K562 (cell line): ENCODE data around the gene RBM19. TPM values are rescaled to one million over a fixed set of nuclear protein-coding genes. Genes with fewer than 3 reads are reported as not detected.

ENCODE experiments used
- ATAC-seq: fragments of 200-7000 bp; cut with Tn5 transposase; 3 replicates; pipeline ENCODE4 v1.9.1; 2020; ENCODE audit warnings: moderate library complexity
- BruUV-seq: library from RNA; stranded (reverse); fragments of 400-500 nt; replicated peaks from 2 replicates; lab custom pipeline; 2021; lab: Mats Ljungman, UMichigan
- CTCF ChIA-PET: fragments of 300-600 bp; formaldehyde crosslinking; extraction: SDS; loops from one replicate; lab custom pipeline; 2021; ENCODE audit warnings: low intra/inter-chr PET ratio; lab: Yijun Ruan, JAX
- POLR2A ChIA-PET: fragments of 300-600, 350-650 bp; sonication (Branson Sonifier 250); formaldehyde crosslinking; extraction: SDS; loops from one replicate; lab custom pipeline; 2021; ENCODE audit warnings: antibody characterized with exemption, inconsistent platforms; lab: Yijun Ruan, JAX
- DNase-seq, 4 experiments: peaks; one replicate each; pipeline versions ENCODE4 v3.0.0 to v3.0.0-alpha.2; 2011 to 2018; ENCODE audit warnings: low spot score in 3 of 4, mixed read lengths in 3 of 4; ENCODE audit errors: extremely low read depth in 1 of 4
- FAIRE-seq: peaks from 2 replicates; lab custom pipeline; 2011; peaks lifted over from hg19 to GRCh38; lab: Jason Lieb, UNC
- H2AFZ ChIP-seq: 2 replicates; pipeline ENCODE4 v1.6.0; 2011; ENCODE audit warnings: low read depth, low read length, control low read depth, inconsistent platforms
- H3K27ac ChIP-seq: fragments of 200-600 bp; 3 replicates; pipeline ENCODE4 v1.8.0; 2011; ENCODE audit warnings: low read depth, mild to moderate bottlenecking, control low read depth, inconsistent platforms, low read length, moderate library complexity, mixed read lengths; ENCODE audit errors: extremely low read depth
- H3K27me3 ChIP-seq, 2 experiments: fragments of 300-600 bp in 1 of 2; 2 replicates in 1 of 2; 3 replicates in 1 of 2; pipeline versions ENCODE4 v1.6.0 to v1.8.0; 2011; ENCODE audit warnings: inconsistent platforms in 2 of 2, low read length in 2 of 2, mild to moderate bottlenecking in 1 of 2, mixed read lengths in 1 of 2, moderate library complexity in 1 of 2; ENCODE audit not compliant: control insufficient read depth in 2 of 2, insufficient read depth in 2 of 2
- H3K36me3 ChIP-seq: fragments of 300-600 bp; 3 replicates; pipeline ENCODE4 v1.8.0; 2011; ENCODE audit warnings: mild to moderate bottlenecking, low read length, inconsistent platforms; ENCODE audit not compliant: control insufficient read depth, insufficient read depth
- H3K4me1 ChIP-seq, 2 experiments: fragments of 200-600 bp in 1 of 2; replicated peaks in 1 of 2; 2 replicates in 1 of 2; 3 replicates in 1 of 2; pipeline versions ENCODE4 v1.5.1 to v1.8.0; 2011; ENCODE audit warnings: inconsistent platforms in 2 of 2, low read length in 2 of 2, mild to moderate bottlenecking in 1 of 2, mixed read lengths in 1 of 2, moderate library complexity in 1 of 2; ENCODE audit not compliant: control insufficient read depth in 2 of 2, insufficient read depth in 2 of 2
- H3K4me2 ChIP-seq: 2 replicates; pipeline ENCODE4 v1.6.1; 2011; ENCODE audit warnings: low read length, control low read depth, inconsistent platforms, mixed read lengths; ENCODE audit not compliant: insufficient read depth
- H3K4me3 ChIP-seq: fragments of 200-600 bp; sonication (generic), shearing (Covaris generic); 2 replicates; pipeline ENCODE4 v1.5.1; 2016; ENCODE audit warnings: control low read depth, inconsistent platforms
- H3K79me2 ChIP-seq: fragments of 200-600 bp; 3 replicates; pipeline ENCODE4 v1.8.0; 2011; ENCODE audit warnings: low read length, inconsistent platforms; ENCODE audit not compliant: control insufficient read depth, insufficient read depth
- H3K9ac ChIP-seq, 2 experiments: 2 replicates each; pipeline versions ENCODE4 v1.6.0 to v1.6.1; 2011; ENCODE audit warnings: low read depth in 2 of 2, low read length in 2 of 2, control low read depth in 1 of 2, inconsistent platforms in 1 of 2, mild to moderate bottlenecking in 1 of 2, mixed read lengths in 1 of 2; ENCODE audit not compliant: insufficient read depth in 1 of 2
- H3K9me1 ChIP-seq: one replicate; pipeline ENCODE4 v1.6.0; 2011; ENCODE audit warnings: inconsistent platforms, mild to moderate bottlenecking, low read length, moderate library complexity; ENCODE audit not compliant: control insufficient read depth, insufficient read depth
- H3K9me3 ChIP-seq: replicated peaks from 2 replicates; pipeline ENCODE4 v1.5.1; 2011; ENCODE audit warnings: low read depth, low read length, inconsistent platforms; ENCODE audit not compliant: control insufficient read depth, insufficient read depth
- H4K20me1 ChIP-seq: replicated peaks from 2 replicates; pipeline ENCODE4 v1.6.1; 2011; ENCODE audit warnings: low read length, inconsistent platforms, mixed read lengths; ENCODE audit not compliant: control insufficient read depth, insufficient read depth
- BDP1 ChIP-seq: IDR thresholded peaks from 3 replicates; pipeline ENCODE4 v1.6.1; 2011; ENCODE audit not compliant: insufficient read length, insufficient read depth
- CGGBP1 ChIP-seq: fragments of 250-450 bp; sonication (Bioruptor Pico); IDR thresholded peaks from 2 replicates; pipeline ENCODE4 v1.9.0; 2021; ENCODE audit warnings: mild to moderate bottlenecking
- CTCF ChIP-seq, 3 experiments: IDR thresholded peaks in 2 of 3; conservative IDR thresholded peaks in 1 of 3; 2 replicates each; pipeline ENCODE4 v1.5.1; 2011 to 2012; ENCODE audit warnings: low read length in 3 of 3, mild to moderate bottlenecking in 3 of 3, control low read depth in 2 of 3, improper control_type of control experiment in 1 of 3, inconsistent platforms in 1 of 3, low read depth in 1 of 3, mixed read lengths in 1 of 3, moderate library complexity in 1 of 3; ENCODE audit not compliant: insufficient read depth in 2 of 3
- DMBX1 ChIP-seq: fragments of 250-450 bp; sonication (Bioruptor Pico); IDR thresholded peaks from 2 replicates; pipeline ENCODE4 v1.8.0; 2022; ENCODE audit warnings: inconsistent platforms, mild to moderate bottlenecking, moderate library complexity, borderline replicate concordance
- E2F3 ChIP-seq: fragments of 250-450 bp; sonication (Bioruptor Pico); IDR thresholded peaks from 2 replicates; pipeline ENCODE4 v1.4.0; 2020; ENCODE audit warnings: mild to moderate bottlenecking
- HNRNPL ChIP-seq: fragments of 200-400 bp; formaldehyde crosslinking; IDR thresholded peaks from 2 replicates; pipeline ENCODE4 v1.6.1; 2017; ENCODE audit warnings: low read depth, mild to moderate bottlenecking, low read length
- MAFK ChIP-seq: IDR thresholded peaks from 2 replicates; pipeline ENCODE4 v1.6.1; 2011; ENCODE audit warnings: low read length, improper control_type of control experiment
- NR2F6 ChIP-seq: fragments of 450-650 bp; formaldehyde crosslinking; IDR thresholded peaks from 2 replicates; pipeline ENCODE4 v1.4.0; 2020; ENCODE audit warnings: mild to moderate bottlenecking
- PHB ChIP-seq: fragments of 250-450 bp; sonication (Bioruptor Pico); IDR thresholded peaks from 2 replicates; pipeline ENCODE4 v1.5.0; 2021
- RBM17 ChIP-seq: fragments of 200-400 bp; formaldehyde crosslinking; IDR thresholded peaks from 2 replicates; pipeline ENCODE4 v1.6.1; 2017; ENCODE audit warnings: low read depth, mild to moderate bottlenecking, low read length, borderline replicate concordance
- RBM25 ChIP-seq: fragments of 200-400 bp; formaldehyde crosslinking; IDR thresholded peaks from 2 replicates; pipeline ENCODE4 v1.6.1; 2018; ENCODE audit warnings: low read length, low read depth, moderate library complexity; ENCODE audit not compliant: severe bottlenecking
- SIX5 ChIP-seq, 2 experiments: IDR thresholded peaks; 2 replicates each; pipeline ENCODE4 v1.6.1; 2011; ENCODE audit warnings: low read length in 2 of 2, borderline replicate concordance in 1 of 2, low read depth in 1 of 2, mild to moderate bottlenecking in 1 of 2, moderate library complexity in 1 of 2; ENCODE audit not compliant: insufficient read depth in 1 of 2
- SPI1 ChIP-seq: IDR thresholded peaks from 2 replicates; pipeline ENCODE4 v1.6.1; 2011; ENCODE audit warnings: low read depth, low read length, control low read depth, borderline replicate concordance
- ZNF354B ChIP-seq: fragments of 250-450 bp; sonication (Bioruptor Pico); IDR thresholded peaks from 2 replicates; pipeline ENCODE4 v1.4.0; 2020
- ZNF668 ChIP-seq: fragments of 250-450 bp; sonication (Bioruptor Pico); IDR thresholded peaks from 2 replicates; pipeline ENCODE4 v1.8.0; 2022; ENCODE audit warnings: mild to moderate bottlenecking, inconsistent platforms
- WGBS: fragments of 100-300 bp; shearing (Covaris generic); methylation state at CpG from one replicate; pipeline ENCODE4 v1.1.6; 2016; ENCODE audit warnings: low coverage, mixed read lengths; ENCODE audit not compliant: insufficient coverage; ENCODE audit errors: missing lambda C conversion rate; 5-methylcytosine and 5-hydroxymethylcytosine counted together
- in situ Hi-C: fragments of 300-500 bp; cut with MboI; formaldehyde crosslinking; loops from 4 replicates; pipeline ENCODE4 v1.15.0; 2018; ENCODE audit warnings: inconsistent platforms, mixed read lengths
- intact Hi-C: fragments of 100-400 bp; cut with micrococcal nuclease; formaldehyde crosslinking; loops from 2 replicates; pipeline ENCODE4 v1.14.2; 2022
- polyA plus RNA-seq, 8 experiments: library from polyadenylated mRNA; depleted of rRNA in 4 of 8; stranded (reverse) in 5 of 8; unstranded in 3 of 8; fragments of >200 nt; fragmentation: Nextera tagmentation in 2 of 8; fragmentation: Illumina TruSeq in 1 of 8; extraction: Ambion mirVana in 2 of 8; extraction: Trizol in 1 of 8; gene quantifications; 2 replicates each; pipeline versions ENCODE4 v1.2.1 to v1.2.3, GENCODE V29; 2011 to 2014; ENCODE audit warnings: inconsistent platforms in 1 of 8, missing spikeins in 1 of 8
- total RNA-seq, 7 experiments: library from RNA; depleted of rRNA in 6 of 7; stranded (reverse); fragments of >200 nt in 6 of 7; fragmentation: Illumina TruSeq in 2 of 7; extraction: Trizol in 2 of 7; gene quantifications; 2 replicates each; pipeline versions ENCODE4 v1.2.1 to v1.2.3, GENCODE V29; 2011 to 2021; ENCODE audit warnings: low replicate concordance in 1 of 7

RBM19 gene
- total and polyA plus RNA-seq, 9 of the 15 experiments (the other 6 are each of a cell fraction or from before 2014, with no cell fraction given): 16.0 to 58.4 (median 37.9) TPM

DNA sequence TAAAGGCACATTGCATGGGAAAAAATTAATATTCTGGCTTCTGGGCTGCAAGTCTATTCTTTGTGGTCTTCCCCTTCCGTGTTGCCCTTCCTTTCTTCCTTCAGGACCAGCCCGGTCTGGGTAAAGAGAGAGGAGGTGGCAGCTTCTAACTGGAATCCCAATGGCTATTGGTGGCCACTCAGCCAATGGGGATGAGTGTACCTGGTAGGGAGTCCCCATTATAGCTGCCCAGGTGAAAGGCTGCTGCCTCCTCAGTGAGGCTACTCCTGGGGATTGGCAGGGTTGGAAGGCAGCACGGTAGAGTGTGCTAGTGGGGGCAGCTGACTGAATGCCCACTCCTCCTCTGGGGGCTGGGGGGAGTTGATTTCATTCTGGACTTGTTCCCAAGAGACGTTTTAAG is 112.6 kb downstream of the RBM19 start (continued):
- no peak for TF ChIP-seq MAFK
- TF ChIP-seq BDP1: no peak
- TF ChIP-seq DMBX1 (CRISPR knock-in tag): no peak
- no peak for TF ChIP-seq HNRNPL
- TF ChIP-seq, all 486 proteins: peak for 0

DNA sequence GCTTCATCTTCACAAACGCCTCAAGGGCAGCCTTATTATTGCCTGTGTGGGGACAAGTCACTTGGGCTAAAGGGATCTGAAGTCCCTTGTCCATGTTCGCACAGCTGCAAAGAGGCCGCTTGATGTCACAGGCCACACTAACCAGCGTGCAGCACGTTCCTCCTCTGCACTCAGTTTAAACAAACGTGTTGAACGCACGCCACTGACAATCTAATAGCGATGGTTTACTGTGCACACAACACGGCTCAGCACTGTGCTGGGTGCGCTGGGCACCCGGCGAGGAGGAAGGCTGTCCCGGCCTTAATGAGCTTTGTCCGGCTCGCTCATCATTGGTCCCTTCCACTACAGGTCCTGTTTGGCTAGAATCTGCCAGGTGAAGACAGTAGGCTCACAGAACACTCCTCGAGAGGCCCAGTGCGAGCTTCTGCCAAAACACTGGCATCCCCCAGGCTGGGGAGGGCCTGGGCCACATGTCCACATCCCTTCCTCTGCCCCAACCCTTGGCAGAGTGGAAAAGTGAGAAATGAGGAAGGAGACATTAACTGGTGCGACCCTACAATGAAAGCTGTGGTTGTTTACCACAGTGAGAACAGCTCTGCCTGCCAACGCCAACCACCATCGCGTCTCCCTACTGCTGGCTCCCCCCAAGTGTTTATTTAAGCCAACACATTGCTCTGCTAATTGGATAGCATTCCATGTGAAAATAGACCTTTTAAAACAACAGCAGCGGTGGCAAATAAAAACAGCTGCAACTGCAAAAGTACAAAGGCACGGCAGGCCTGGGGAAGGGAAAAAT is 113.2 kb downstream of the RBM19 start:
- WGBS: 87% methylated on average over 20 of the region's 24 CpGs
- Histone ChIP-seq H3K27me3 (no peaks in the 10 kb centered on the region), H4K20me1 (no peaks in the 10 kb centered on the region; the same call in none of the 2 replicates), H3K36me3 (peaks cover 57% of the 10 kb centered on the region; the same call in 2 of the 3 replicates), H3K4me2 (no peak overlapping the region), H3K4me3 (no peak overlapping the region), H3K9me1 (no peaks in the 10 kb centered on the region), H3K79me2 (no peaks in the 10 kb centered on the region), H3K9me3 (no peaks in the 10 kb centered on the region), H3K9ac (0 out of 4 replicates have a peak overlapping the region, but pooled peaks of 1 of the 2 experiments have one; percentile 19), H3K27ac (no peak overlapping the region), H2AFZ (no peak overlapping the region), H3K4me1 (peaks cover 16 to 17% of the 10 kb centered on the region in 2 experiments; a peak in 4 of 5 replicates)
- no peak for FAIRE-seq
- BruUV-seq: no TSS peak
- intact Hi-C loops (no loop called here), in situ Hi-C loops (no loop called here)
- no peak for TF ChIP-seq E2F3 (CRISPR knock-in tag)
- no peak for TF ChIP-seq DMBX1 (CRISPR knock-in tag)
- TF ChIP-seq PHB (CRISPR knock-in tag): no peak
- TF ChIP-seq NR2F6 (CRISPR knock-in tag): no peak
- no peak for TF ChIP-seq ZNF668
- TF ChIP-seq CTCF (IDR thresholded peaks at IDR 0.05 in 2 of 3, conservative IDR thresholded peaks at IDR 0.05 in 1 of 3; ENCODE audit: insufficient read depth in 2 of 3, low read depth in 1 of 3, low read length in 3 of 3): no peak
- TF ChIP-seq RBM17: no peak
- TF ChIP-seq ZNF354B (CRISPR knock-in tag): no peak
- TF ChIP-seq CGGBP1 (CRISPR knock-in tag): no peak
- TF ChIP-seq RBM25: no peak
- TF ChIP-seq SIX5 (IDR thresholded peaks at IDR 0.05; ENCODE audit: borderline replicate concordance in 1 of 2, insufficient read depth in 1 of 2, low read depth in 1 of 2, low read length in 2 of 2): no peak
- TF ChIP-seq SPI1: no peak
- ATAC-seq: no peak
- DNase-seq: no peak
- CTCF ChIA-PET: no interaction called here
- POLR2A ChIA-PET: no interaction called here
